GM12892 (cell line): ENCODE results near the gene KRTAP10-3.

Source experiments
- POLR2A ChIP-seq: IDR thresholded peaks from 2 replicates; pipeline ENCODE4 v1.6.1; 2011; ENCODE audit warnings: low read depth, low read length, control low read depth
- POLR2AphosphoS5 ChIP-seq: IDR thresholded peaks from 2 replicates; pipeline ENCODE4 v1.6.1; 2011; ENCODE audit warnings: low read depth, low read length, control low read depth
- TAF1 ChIP-seq: IDR thresholded peaks from 2 replicates; pipeline ENCODE4 v1.6.1; 2011; ENCODE audit warnings: low read depth, mild to moderate bottlenecking, control low read depth, low read length, borderline replicate concordance

- TF ChIP-seq POLR2AphosphoS5 (no peak), POLR2A (no peak), TAF1 (no peak)
Observed at GRCh38 chr21:44564886-44565598, 6.4 kb upstream of the KRTAP10-3 start.
